Mucosa of descending colon (tissue), 3 donors: ENCODE data around the gene BMAL1. TPM values are rescaled to one million over a fixed set of nuclear protein-coding genes. Genes with fewer than 3 reads are reported as not detected.
A peak's percentile ranks its signal among the peaks of the same experiment; 100 is the strongest.

Experiments
- ATAC-seq: fragments of 200-7000 bp; cut with Tn5 transposase; one replicate; pipeline ENCODE4 v1.9.1; 2020; ENCODE audit warnings: mild to moderate bottlenecking, moderate library complexity
- DNase-seq, 3 donors: peaks; one replicate each; pipeline ENCODE4 v3.0.0-alpha.2; 2020
- H3K36me3 ChIP-seq: fragments of 200-600 bp; one replicate; pipeline ENCODE4 v1.8.0; 2021; ENCODE audit warnings: low read depth, mild to moderate bottlenecking
- H3K4me1 ChIP-seq: fragments of 200-600 bp; one replicate; pipeline ENCODE4 v1.8.0; 2021; ENCODE audit warnings: low read depth, mild to moderate bottlenecking
- H3K4me3 ChIP-seq: fragments of 200-600 bp; one replicate; pipeline ENCODE4 v1.8.0; 2021; ENCODE audit warnings: mild to moderate bottlenecking
- H3K9me3 ChIP-seq: fragments of 200-600 bp; one replicate; pipeline ENCODE4 v1.8.0; 2021; ENCODE audit warnings: mild to moderate bottlenecking
- intact Hi-C, 2 donors: fragments of 100-400 bp; cut with DNase I in 1 of 2; cut with micrococcal nuclease in 1 of 2; formaldehyde crosslinking; loops; one replicate each; pipeline versions ENCODE4 v1.11.0 to v1.11.1; 2022; cut with DNase I, micrococcal nuclease
- total RNA-seq, 3 donors: library from RNA; stranded (reverse); fragmentation: NEBNext Ultra II Directional in 2 of 3; extraction: Animal tissue kit (Norgen Biotek cat#: 25700) in 2 of 3; gene quantifications; one replicate each; pipeline versions ENCODE4 v1.2.1 to v1.2.4, GENCODE V29; 2021 to 2023
- TF ChIP-seq, protein P1 (sequence below): fragments of 200-600 bp; IDR thresholded peaks from one replicate; pipeline ENCODE4 v1.8.0; 2022; ENCODE audit warnings: antibody characterized with exemption, mild to moderate bottlenecking
- donor health status: DM: no; HTN: no; CAD: no; lungs with moderate emphysema.
- donor health status: DM: no; HTN: no; CAD: no.
- donor health status: DM: no; HTN: yes; CAD: no.

The BMAL1 gene
- total RNA-seq, 3 donors from 2014 or later, result 26.6 to 40.1 (median 29.8) TPM

DNA sequence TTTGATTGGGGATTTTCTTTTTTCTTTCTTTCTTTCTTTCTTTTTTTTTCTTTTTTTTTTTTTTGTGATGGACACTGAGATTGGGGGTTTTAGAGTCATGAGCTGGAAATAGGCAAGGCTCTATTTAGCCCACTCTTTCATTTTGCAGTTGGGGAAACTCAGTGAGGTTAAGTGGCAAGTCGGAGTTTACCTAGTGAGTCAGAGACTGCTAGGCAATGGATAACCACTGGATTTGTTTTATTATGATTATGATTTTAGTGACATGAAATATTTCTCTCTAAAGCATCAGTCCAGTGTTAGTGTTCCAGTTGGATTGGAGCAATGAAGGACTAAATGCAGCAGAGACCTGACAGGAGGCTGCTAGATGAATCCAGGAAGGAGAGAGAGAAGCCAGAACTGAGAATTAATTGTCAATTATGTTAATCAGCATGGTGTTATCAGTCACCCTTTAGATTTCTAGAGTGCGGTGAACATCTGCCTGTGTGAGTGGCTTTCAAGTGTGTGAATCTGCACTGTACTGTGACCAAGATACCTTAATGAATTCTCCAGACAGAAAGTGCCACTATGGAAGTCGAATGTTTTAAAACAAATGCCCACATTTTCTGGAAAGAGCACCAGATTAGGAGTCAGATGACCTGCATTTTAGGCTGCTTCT, 10.9 kb downstream of the BMAL1 start:
- TF ChIP-seq, protein P1, sequence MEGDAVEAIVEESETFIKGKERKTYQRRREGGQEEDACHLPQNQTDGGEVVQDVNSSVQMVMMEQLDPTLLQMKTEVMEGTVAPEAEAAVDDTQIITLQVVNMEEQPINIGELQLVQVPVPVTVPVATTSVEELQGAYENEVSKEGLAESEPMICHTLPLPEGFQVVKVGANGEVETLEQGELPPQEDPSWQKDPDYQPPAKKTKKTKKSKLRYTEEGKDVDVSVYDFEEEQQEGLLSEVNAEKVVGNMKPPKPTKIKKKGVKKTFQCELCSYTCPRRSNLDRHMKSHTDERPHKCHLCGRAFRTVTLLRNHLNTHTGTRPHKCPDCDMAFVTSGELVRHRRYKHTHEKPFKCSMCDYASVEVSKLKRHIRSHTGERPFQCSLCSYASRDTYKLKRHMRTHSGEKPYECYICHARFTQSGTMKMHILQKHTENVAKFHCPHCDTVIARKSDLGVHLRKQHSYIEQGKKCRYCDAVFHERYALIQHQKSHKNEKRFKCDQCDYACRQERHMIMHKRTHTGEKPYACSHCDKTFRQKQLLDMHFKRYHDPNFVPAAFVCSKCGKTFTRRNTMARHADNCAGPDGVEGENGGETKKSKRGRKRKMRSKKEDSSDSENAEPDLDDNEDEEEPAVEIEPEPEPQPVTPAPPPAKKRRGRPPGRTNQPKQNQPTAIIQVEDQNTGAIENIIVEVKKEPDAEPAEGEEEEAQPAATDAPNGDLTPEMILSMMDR, result no peak
- no peaks in the 10 kb centered on the region for H3K9me3 ChIP-seq
- no peak overlapping the region for H3K4me3 ChIP-seq
- H3K36me3 ChIP-seq, result no peaks in the 10 kb centered on the region
- no peak for ATAC-seq
- H3K4me1 ChIP-seq, result peaks cover 12% of the 10 kb centered on the region
- no peak for DNase-seq
- intact Hi-C loops, result no loop called here

DNA sequence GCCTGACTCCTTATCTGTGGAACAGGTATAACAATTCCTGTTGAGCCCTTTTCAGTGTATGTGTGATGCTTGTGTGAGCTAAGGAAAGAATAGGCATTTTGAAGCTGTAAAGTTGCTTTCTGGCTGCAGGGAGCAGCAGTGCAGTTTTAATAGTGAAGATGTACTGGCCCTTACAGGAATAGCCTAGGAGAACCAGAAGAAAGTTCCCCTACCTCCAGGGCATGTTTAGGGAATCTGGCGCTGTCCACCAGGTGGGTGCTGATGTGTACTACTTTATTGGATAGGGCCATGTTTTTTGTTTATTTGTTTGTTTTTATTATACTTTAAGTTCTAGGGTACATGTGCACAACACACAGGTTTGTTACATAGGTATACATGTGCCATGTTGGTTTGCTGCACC, 11.5 kb downstream of the BMAL1 start:
- H3K4me1 ChIP-seq, result peaks cover 12% of the 10 kb centered on the region
- intact Hi-C loops, result no loop called here
- no peak for ATAC-seq
- peak in 1 of 3 donors; percentile 22 for DNase-seq
- TF ChIP-seq, protein P1, result no peak
- no peaks in the 10 kb centered on the region for H3K9me3 ChIP-seq
- no peaks in the 10 kb centered on the region for H3K36me3 ChIP-seq
- no peak overlapping the region for H3K4me3 ChIP-seq

DNA sequence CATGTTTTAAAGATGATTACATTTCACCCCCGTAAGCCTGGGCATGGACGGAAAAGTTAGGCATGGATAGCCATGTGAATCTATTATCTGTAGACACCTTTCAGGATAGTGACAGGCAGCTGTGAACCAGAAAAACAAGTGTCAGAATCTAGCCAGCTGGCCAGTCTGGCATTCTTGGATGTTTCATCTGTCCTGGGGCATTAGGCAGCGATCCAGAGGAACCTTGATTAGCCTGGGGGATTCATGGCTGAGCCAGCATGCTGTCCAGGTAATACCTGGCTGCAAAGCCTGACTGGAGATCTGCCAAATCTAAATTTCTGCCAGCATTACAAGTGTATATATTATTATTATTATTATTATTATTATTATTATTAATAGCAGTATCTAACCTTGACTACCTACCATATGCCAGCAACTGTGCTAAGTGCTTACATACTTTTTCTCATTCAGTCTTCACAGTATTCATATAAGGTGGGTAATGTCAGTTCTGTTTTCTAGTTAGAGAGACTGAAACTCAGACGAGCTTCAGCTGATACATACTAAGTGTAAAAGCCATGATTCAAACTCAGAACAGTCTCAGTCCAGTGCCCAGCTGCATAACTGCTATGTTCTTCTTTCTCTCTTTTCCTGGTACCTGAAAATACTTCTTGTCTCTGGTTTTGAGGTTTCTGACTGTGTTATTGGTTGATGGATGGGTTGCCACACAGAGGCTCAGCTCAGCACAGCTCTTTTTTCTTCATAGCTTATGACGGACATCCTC, 12.8 kb downstream of the BMAL1 start:
- intact Hi-C loops, result no loop called here
- Histone ChIP-seq H3K4me3 (no peak overlapping the region), H3K4me1 (peaks cover 12% of the 10 kb centered on the region), H3K36me3 (no peaks in the 10 kb centered on the region), H3K9me3 (no peaks in the 10 kb centered on the region)
- DNase-seq (no peak), ATAC-seq (no peak)
- TF ChIP-seq, protein P1, result no peak

DNA sequence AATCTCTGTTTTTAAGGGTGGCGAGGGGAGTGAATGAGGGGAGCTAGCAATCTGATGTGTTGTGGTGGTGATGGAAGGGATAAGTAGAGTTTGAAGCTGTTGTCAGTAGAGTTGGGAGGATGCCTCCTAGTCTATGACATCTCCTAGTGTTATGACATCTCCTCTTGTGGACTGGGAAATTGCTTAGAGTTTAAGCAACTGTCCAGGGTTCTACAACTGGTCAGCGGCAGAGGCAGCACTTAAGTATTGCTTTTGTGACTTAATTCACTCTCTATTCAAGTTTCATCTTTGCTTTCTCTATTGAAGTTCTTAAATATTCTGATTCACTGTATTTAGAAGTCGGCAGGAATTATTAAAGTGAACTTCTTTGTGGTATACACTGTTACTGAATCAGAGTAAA, 13.8 kb downstream of the BMAL1 start:
- intact Hi-C loops, result no loop called here

DNA sequence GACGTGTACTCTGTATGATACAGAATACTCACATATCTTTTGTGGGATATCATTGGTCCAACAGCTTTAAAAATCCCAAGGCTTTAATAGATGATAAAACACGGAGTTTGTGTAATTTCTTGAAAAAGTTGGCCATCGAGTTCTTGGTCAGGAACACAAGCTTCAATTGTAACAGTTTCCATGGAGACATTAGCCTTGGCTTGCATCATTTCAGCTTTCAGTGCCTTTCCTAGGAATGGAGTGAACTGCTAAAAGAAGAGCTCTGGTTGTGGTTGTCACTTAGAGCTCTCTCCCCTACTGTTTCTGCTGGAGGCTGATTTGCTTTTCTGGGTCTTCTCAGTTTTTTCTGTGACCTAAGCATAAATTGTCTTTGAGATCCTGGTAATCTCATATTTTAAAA, 14.2 kb downstream of the BMAL1 start:
- ATAC-seq (no peak), DNase-seq (no peak)
- intact Hi-C loops, result no loop called here
- Histone ChIP-seq H3K4me3 (no peak overlapping the region), H3K36me3 (no peaks in the 10 kb centered on the region), H3K9me3 (no peaks in the 10 kb centered on the region), H3K4me1 (peaks cover 2% of the 10 kb centered on the region)
- TF ChIP-seq, protein P1, result no peak

More for the DNA sequence above, 13.8 kb downstream of the BMAL1 start:
- Histone ChIP-seq H3K36me3 (no peaks in the 10 kb centered on the region), H3K4me1 (peaks cover 6% of the 10 kb centered on the region), H3K4me3 (no peak overlapping the region), H3K9me3 (no peaks in the 10 kb centered on the region)
- ATAC-seq (no peak), DNase-seq (no peak)
- TF ChIP-seq, protein P1, result no peak
